GM12872 (cell line): ENCODE data around the gene DKK1.

Experiments used
- CTCF ChIP-seq: IDR thresholded peaks from 3 replicates; pipeline ENCODE4 v1.5.1; 2011; ENCODE audit warnings: low read depth, mild to moderate bottlenecking, low read length, moderate library complexity; ENCODE audit not compliant: insufficient read depth

The DKK1 gene

DNA sequence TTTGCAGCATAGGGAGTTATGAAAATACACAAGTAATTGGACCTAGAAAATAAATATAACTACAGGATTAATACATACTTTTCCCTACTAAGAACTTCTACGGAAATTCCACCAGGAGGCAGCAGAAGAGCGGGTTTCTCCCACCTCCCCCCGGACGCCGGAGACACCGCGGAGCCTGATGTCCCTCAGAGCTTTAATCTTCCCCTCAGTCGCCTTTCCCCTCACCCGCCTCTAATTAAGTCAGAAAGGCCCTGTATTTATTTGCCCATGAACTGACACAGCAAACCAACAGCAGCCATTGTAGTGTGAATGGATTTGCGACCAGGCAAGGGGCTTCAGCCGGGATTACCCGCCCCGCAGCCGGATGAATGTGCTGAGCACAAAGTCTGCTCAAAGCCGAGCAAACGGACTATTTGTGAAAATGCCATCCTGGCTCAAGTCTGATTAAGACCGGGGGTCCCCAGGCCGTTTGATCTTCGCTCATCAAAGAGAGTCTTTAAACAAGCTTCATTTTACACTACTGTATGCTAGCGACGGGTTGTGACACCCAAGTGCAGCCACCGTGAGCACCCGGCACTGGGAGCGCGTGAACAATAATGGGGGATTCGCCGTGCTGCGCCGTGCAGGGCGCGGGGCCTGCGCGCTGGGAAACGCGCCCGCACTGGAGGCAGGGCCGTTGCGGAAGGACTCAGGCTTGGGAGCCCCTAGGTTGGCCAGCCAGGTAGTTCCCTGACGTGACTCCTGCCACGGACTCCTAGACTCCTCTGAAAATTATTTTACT is 5.6 kb upstream of the DKK1 start:
- peak; percentile 65 for TF ChIP-seq CTCF

GRCh38 chr10:52312942-52313255 is 1.2 kb upstream of the DKK1 start:
- TF ChIP-seq CTCF = no peak

GRCh38 chr10:52313256-52313932 is 687 bp upstream of the DKK1 start:
- no peak for TF ChIP-seq CTCF

- no peak for TF ChIP-seq CTCF
Observed at GRCh38 chr10:52314822-52315552, 906 bp downstream of the DKK1 start.

GRCh38 chr10:52316001-52316400 is 1.9 kb downstream of the DKK1 start:
- TF ChIP-seq CTCF = no peak

DNA sequence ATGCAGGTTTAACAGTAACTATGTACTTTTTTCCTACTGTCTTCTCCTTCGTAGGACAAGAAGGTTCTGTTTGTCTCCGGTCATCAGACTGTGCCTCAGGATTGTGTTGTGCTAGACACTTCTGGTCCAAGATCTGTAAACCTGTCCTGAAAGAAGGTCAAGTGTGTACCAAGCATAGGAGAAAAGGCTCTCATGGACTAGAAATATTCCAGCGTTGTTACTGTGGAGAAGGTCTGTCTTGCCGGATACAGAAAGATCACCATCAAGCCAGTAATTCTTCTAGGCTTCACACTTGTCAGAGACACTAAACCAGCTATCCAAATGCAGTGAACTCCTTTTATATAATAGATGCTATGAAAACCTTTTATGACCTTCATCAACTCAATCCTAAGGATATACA is 2.4 kb downstream of the DKK1 start:
- no peak for TF ChIP-seq CTCF

- TF ChIP-seq CTCF = no peak
Observed at GRCh38 chr10:52318136-52318701, 4.1 kb downstream of the DKK1 start.
